KMS-11 (cell line): ENCODE results near the gene IMMP2L.

Experiments
- H2AFZ ChIP-seq: fragments of 200-600 bp; sonication (generic); 2 replicates; pipeline ENCODE4 v1.6.1; 2016; ENCODE audit warnings: antibody characterized with exemption, mixed run types, low read depth
- H3K27ac ChIP-seq: fragments of 200-600 bp; sonication (generic); 2 replicates; pipeline ENCODE4 v1.6.1; 2016; ENCODE audit warnings: mild to moderate bottlenecking, mixed run types
- H3K27me3 ChIP-seq: fragments of 200-600 bp; sonication (generic); 2 replicates; pipeline ENCODE4 v1.6.1; 2017; ENCODE audit warnings: mild to moderate bottlenecking, low read depth, mixed run types, moderate library complexity; ENCODE audit not compliant: insufficient read depth
- H3K36me3 ChIP-seq: fragments of 200-600 bp; sonication (generic); 2 replicates; pipeline ENCODE4 v1.6.1; 2017; ENCODE audit warnings: mild to moderate bottlenecking, mixed run types; ENCODE audit not compliant: insufficient read depth
- H3K4me1 ChIP-seq: fragments of 200-600 bp; sonication (generic); 2 replicates; pipeline ENCODE4 v1.6.1; 2016; ENCODE audit warnings: mild to moderate bottlenecking, low read depth, mixed run types; ENCODE audit not compliant: poor library complexity, severe bottlenecking
- H3K4me2 ChIP-seq: fragments of 200-600 bp; sonication (generic); 2 replicates; pipeline ENCODE4 v1.7.0; 2016; ENCODE audit warnings: mild to moderate bottlenecking, mixed run types
- H3K4me3 ChIP-seq: fragments of 200-600 bp; sonication (generic); IDR thresholded peaks from 2 replicates; pipeline ENCODE4 v1.6.1; 2017; ENCODE audit warnings: low read depth, low read length, mixed read lengths; ENCODE audit not compliant: insufficient read depth
- H3K79me2 ChIP-seq: fragments of 200-600 bp; sonication (generic); 2 replicates; pipeline ENCODE4 v1.6.1; 2016; ENCODE audit warnings: low read depth, mixed run types; ENCODE audit not compliant: insufficient read depth
- H3K9ac ChIP-seq: fragments of 200-600 bp; sonication (generic); 2 replicates; pipeline ENCODE4 v1.6.1; 2016; ENCODE audit warnings: mild to moderate bottlenecking, mixed run types
- H4K20me1 ChIP-seq: fragments of 200-600 bp; sonication (generic); 2 replicates; pipeline ENCODE4 v1.6.1; 2016; ENCODE audit warnings: mild to moderate bottlenecking, mixed run types; ENCODE audit not compliant: insufficient read depth
- TF ChIP-seq, protein P1 (sequence below): fragments of 200-600 bp; sonication (generic); conservative IDR thresholded peaks from 2 replicates; pipeline ENCODE4 v1.6.1; 2017; ENCODE audit warnings: low read depth, mild to moderate bottlenecking, antibody characterized with exemption, low read length, moderate library complexity, mixed read lengths

The IMMP2L gene

DNA sequence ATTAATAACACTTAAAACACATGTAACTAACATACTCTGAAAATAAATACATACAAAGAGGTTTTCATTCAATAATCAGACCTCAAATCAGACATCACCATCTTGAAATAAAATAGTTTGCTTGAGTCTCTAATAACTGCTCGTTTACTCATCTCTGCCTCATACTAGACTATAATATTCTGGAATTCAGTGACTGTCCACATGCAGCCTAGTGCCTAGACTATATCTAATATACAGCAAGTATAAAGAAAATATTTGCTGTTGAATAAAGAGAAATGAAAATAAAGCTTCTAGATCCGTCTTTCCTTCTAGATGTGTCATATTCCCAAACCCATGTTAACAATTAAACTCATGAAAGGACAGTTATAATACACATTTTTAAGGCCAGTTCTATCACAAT is 707.6 kb downstream of the IMMP2L start:
- H2AFZ ChIP-seq: no peak overlapping the region
- no peak overlapping the region for H3K4me2 ChIP-seq
- H3K36me3 ChIP-seq: no peaks in the 10 kb centered on the region
- H3K27me3 ChIP-seq: no peaks in the 10 kb centered on the region
- H3K79me2 ChIP-seq: no peaks in the 10 kb centered on the region
- no peak overlapping the region for H3K4me3 ChIP-seq
- no peak overlapping the region for H3K27ac ChIP-seq
- TF ChIP-seq, protein P1, sequence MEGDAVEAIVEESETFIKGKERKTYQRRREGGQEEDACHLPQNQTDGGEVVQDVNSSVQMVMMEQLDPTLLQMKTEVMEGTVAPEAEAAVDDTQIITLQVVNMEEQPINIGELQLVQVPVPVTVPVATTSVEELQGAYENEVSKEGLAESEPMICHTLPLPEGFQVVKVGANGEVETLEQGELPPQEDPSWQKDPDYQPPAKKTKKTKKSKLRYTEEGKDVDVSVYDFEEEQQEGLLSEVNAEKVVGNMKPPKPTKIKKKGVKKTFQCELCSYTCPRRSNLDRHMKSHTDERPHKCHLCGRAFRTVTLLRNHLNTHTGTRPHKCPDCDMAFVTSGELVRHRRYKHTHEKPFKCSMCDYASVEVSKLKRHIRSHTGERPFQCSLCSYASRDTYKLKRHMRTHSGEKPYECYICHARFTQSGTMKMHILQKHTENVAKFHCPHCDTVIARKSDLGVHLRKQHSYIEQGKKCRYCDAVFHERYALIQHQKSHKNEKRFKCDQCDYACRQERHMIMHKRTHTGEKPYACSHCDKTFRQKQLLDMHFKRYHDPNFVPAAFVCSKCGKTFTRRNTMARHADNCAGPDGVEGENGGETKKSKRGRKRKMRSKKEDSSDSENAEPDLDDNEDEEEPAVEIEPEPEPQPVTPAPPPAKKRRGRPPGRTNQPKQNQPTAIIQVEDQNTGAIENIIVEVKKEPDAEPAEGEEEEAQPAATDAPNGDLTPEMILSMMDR: no peak
- H3K9ac ChIP-seq: no peak overlapping the region
- H4K20me1 ChIP-seq: no peaks in the 10 kb centered on the region
- no peaks in the 10 kb centered on the region for H3K4me1 ChIP-seq

DNA sequence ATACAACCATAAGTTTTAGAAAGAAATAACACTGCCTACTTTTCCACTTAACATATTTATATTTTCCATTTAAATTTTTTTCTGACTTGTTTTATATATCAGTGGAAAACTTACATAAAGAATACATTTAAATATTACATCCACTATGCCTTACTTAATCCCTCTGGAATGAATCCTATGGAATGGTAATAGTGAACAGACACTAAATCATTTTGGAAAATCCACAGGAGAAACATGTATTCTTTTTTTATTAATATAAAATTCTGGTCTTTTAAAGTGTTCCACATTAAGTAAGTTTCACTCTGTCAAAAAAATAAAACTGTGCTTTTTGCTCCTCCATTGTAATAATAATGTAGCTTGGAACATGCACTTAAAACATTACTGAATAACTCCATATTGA is 708.1 kb downstream of the IMMP2L start:
- no peak overlapping the region for H2AFZ ChIP-seq
- TF ChIP-seq, protein P1: no peak
- H3K27me3 ChIP-seq: no peaks in the 10 kb centered on the region
- H3K4me1 ChIP-seq: no peaks in the 10 kb centered on the region
- no peaks in the 10 kb centered on the region for H4K20me1 ChIP-seq
- no peak overlapping the region for H3K4me2 ChIP-seq
- no peak overlapping the region for H3K4me3 ChIP-seq
- H3K79me2 ChIP-seq: no peaks in the 10 kb centered on the region
- H3K36me3 ChIP-seq: no peaks in the 10 kb centered on the region
- no peak overlapping the region for H3K27ac ChIP-seq
- no peak overlapping the region for H3K9ac ChIP-seq

DNA sequence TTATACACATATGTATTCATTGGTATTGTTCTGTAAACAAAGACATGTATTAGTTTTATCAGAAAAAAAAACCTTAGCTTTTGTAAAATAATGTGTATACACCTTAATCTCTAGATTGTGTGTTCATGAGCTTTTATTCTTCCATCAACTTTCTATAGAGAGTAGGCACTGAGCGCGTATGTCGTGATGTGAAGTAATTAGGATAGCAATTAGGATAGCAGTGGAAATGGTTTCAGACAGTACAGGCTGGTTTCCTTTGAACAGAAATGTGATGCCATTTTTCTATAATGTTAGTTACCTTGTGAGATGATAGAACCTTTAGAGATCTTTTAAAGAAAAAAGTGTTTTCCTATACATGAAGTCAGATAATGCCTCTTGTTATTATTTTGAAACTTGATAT is 709.0 kb downstream of the IMMP2L start:
- TF ChIP-seq, protein P1: no peak
- Histone ChIP-seq H3K27ac (no peak overlapping the region), H3K9ac (no peak overlapping the region), H3K36me3 (no peaks in the 10 kb centered on the region), H3K4me2 (no peak overlapping the region), H3K79me2 (no peaks in the 10 kb centered on the region), H4K20me1 (no peaks in the 10 kb centered on the region), H3K4me1 (no peaks in the 10 kb centered on the region), H2AFZ (no peak overlapping the region), H3K4me3 (no peak overlapping the region), H3K27me3 (no peaks in the 10 kb centered on the region)

DNA sequence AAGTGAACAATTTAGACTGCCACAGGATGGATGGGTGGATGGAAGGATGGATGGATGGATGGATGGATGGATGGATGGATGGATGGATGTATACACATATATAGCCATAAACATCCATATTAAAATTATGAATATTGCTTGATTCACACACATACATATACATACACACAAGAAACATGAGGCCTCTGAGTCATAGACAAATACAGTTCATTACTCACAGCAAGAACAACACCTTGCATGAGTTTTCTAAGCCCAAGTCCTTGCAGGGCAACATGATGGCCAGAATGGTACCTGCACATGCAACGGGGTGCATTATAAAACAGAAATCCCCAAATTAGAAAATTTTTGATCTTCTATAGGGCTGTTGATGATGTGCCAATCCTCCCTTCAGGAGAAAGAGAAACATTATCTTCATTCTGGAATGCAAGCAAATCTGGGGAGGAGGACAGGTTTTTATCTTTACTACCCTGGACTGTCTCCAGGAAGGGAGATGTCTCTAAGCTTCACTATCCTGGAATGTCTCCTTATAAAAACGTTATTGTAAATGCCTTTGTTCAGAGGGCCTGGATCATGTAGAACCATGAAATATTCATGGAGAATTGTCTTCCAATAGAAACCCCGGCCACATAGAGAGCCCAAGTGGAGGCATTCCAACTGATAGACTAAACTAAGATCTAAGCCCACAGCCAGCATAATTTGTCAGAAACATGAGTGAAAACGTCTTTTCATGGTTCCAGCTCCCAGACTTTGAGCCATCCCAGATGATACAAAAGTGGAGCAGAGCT is 709.9 kb downstream of the IMMP2L start:
- Histone ChIP-seq H2AFZ (no peak overlapping the region), H3K79me2 (no peaks in the 10 kb centered on the region), H3K9ac (no peak overlapping the region), H3K4me1 (no peaks in the 10 kb centered on the region), H3K36me3 (no peaks in the 10 kb centered on the region), H3K4me2 (no peak overlapping the region), H3K27ac (no peak overlapping the region), H3K4me3 (no peak overlapping the region), H4K20me1 (no peaks in the 10 kb centered on the region), H3K27me3 (no peaks in the 10 kb centered on the region)
- TF ChIP-seq, protein P1: no peak
